Vagina (tissue), 2 donors: ENCODE measurements around the gene ABCC1.

Experiments
- CTCF ChIP-seq, 3 experiments: fragments of 450-650 bp in 2 of 3; fragments of 200-600 bp in 1 of 3; sonication (generic) in 1 of 3; IDR thresholded peaks; one replicate each; pipeline ENCODE4 v1.5.1; 2017 to 2019; ENCODE audit warnings: antibody characterized with exemption in 3 of 3, mild to moderate bottlenecking in 2 of 3, moderate library complexity in 2 of 3
- POLR2A ChIP-seq, 2 donors: fragments of 450-650 bp; IDR thresholded peaks; one replicate each; pipeline ENCODE4 v1.6.1; 2017; ENCODE audit warnings: antibody characterized with exemption in 2 of 2, mild to moderate bottlenecking in 2 of 2, moderate library complexity in 2 of 2
- POLR2AphosphoS5 ChIP-seq, 2 donors: sonication (generic); formaldehyde crosslinking; IDR thresholded peaks; one replicate each; pipeline ENCODE4 v1.9.0; 2017; ENCODE audit warnings: antibody characterized with exemption in 2 of 2, mild to moderate bottlenecking in 2 of 2, low read depth in 1 of 2; ENCODE audit not compliant: insufficient read depth in 1 of 2

- peak; percentile 43 to 55 for TF ChIP-seq POLR2AphosphoS5 (IDR thresholded peaks at IDR 0.05; ENCODE audit: insufficient read depth in 1 of 2, low read depth in 1 of 2)
- no peak for TF ChIP-seq POLR2A (IDR thresholded peaks at IDR 0.05)
- TF ChIP-seq CTCF (IDR thresholded peaks at IDR 0.05): no peak
These were observed 200.9 kb downstream of the ABCC1 start for GRCh38 chr16:16150117-16150877.
